Measurements from ENCODE around the gene KISS1R. TPM values are rescaled to one million over a fixed set of nuclear protein-coding genes. Genes with fewer than 3 reads are reported as not detected.

KISS1R gene
- total RNA-seq, 2 donors from 2014 or later = not detected

DNA sequence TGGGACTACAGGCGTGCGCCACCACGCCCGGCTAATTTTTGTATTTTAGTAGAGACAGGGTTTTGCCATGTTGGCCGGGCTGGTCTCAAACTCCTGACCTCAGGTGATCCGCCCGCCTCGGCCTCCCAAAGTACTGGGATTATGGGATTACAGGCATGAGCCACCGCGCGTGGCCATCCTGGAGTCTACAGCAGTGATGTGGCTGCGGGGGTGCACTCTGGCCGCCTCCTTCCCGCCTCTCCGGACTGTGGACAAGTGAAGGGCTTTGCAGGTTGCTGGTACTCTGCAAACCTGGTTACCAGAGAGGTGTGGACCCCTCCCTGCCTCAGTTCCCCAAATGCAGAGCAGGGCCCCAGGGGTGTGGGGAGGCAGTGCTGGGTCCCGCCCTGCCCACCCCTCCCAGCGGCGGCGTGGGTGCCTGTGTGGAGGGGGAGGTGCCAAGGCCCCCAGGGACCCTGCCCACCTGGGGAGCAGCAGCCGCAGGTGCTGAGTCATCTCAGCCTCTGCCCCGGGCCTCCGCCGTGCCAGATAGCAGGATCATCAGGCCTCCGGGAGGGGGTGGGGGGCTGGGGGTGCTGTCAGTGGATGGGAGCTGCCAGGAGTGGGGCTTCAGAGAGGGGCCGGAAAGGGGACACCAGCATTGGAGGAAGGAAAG lies 31.8 kb downstream of the KISS1R start:
- H3K27ac ChIP-seq = no peak overlapping the region
- 92% methylated on average over 20 of the region's 25 CpGs for WGBS
- H3K4me3 ChIP-seq = no peak overlapping the region
- no peak for TF ChIP-seq POLR2AphosphoS5 (IDR thresholded peaks at IDR 0.05)
- TF ChIP-seq, protein P1, sequence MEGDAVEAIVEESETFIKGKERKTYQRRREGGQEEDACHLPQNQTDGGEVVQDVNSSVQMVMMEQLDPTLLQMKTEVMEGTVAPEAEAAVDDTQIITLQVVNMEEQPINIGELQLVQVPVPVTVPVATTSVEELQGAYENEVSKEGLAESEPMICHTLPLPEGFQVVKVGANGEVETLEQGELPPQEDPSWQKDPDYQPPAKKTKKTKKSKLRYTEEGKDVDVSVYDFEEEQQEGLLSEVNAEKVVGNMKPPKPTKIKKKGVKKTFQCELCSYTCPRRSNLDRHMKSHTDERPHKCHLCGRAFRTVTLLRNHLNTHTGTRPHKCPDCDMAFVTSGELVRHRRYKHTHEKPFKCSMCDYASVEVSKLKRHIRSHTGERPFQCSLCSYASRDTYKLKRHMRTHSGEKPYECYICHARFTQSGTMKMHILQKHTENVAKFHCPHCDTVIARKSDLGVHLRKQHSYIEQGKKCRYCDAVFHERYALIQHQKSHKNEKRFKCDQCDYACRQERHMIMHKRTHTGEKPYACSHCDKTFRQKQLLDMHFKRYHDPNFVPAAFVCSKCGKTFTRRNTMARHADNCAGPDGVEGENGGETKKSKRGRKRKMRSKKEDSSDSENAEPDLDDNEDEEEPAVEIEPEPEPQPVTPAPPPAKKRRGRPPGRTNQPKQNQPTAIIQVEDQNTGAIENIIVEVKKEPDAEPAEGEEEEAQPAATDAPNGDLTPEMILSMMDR (IDR thresholded peaks at IDR 0.05) = no peak
- H3K36me3 ChIP-seq = no peaks in the 10 kb centered on the region
- no peaks in the 10 kb centered on the region for H3K9me3 ChIP-seq
- no peak for DNase-seq (ENCODE audit: low spot score)
- H3K27me3 ChIP-seq (replicated peaks; ENCODE audit: insufficient read depth) = no peaks in the 10 kb centered on the region
- H3K4me1 ChIP-seq (replicated peaks) = peaks cover 8% of the 10 kb centered on the region
- intact Hi-C loops (cut with DNase I) = no loop called here

DNA sequence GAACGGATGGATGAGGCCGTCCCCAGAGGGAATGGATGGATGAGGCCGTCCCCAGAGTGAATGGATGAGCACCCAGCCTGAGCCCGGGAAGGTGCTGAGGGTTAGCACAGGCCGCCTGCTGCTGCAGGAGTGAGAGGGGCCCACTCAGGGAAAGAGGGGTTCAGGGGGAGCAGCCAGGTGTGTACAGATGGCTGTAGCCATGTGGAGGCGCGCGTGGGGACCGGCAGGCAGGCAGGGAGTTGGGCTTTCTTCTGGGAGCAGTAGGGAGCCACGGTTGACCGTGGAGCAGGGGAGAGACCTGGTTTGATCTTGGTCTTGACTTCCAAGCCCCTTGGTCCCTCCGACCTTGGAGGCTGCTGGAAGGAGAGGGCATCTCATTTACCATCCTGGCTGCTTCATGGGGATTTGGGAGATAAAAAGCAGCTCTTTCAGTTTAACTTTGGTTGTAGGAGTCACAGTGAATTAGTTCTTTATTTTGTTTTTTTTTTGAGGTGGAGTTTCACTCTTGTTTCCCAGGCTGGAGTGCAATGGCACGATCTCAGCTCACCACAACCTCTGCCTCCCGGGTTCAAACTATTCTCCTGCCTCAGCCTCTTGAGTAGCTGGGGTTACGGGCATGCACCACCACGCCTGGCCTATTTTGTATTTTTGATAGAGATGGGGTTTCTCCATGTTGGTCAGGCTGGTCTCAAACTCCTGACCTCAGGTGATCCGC lies 33.4 kb downstream of the KISS1R start:
- H3K9me3 ChIP-seq = no peaks in the 10 kb centered on the region
- no peak for DNase-seq (ENCODE audit: low spot score)
- H3K36me3 ChIP-seq = no peaks in the 10 kb centered on the region
- WGBS = 84% methylated on average over 17 of the region's 17 CpGs
- intact Hi-C loops (cut with DNase I) = no loop called here
- peaks cover 8% of the 10 kb centered on the region for H3K4me1 ChIP-seq (replicated peaks)
- TF ChIP-seq, protein P1 (IDR thresholded peaks at IDR 0.05) = no peak
- TF ChIP-seq POLR2AphosphoS5 (IDR thresholded peaks at IDR 0.05) (no peak), POLR2A (IDR thresholded peaks at IDR 0.05) (no peak)
- H3K4me3 ChIP-seq = no peak overlapping the region
- H3K27ac ChIP-seq = no peak overlapping the region
- no peaks in the 10 kb centered on the region for H3K27me3 ChIP-seq (replicated peaks; ENCODE audit: insufficient read depth)

DNA sequence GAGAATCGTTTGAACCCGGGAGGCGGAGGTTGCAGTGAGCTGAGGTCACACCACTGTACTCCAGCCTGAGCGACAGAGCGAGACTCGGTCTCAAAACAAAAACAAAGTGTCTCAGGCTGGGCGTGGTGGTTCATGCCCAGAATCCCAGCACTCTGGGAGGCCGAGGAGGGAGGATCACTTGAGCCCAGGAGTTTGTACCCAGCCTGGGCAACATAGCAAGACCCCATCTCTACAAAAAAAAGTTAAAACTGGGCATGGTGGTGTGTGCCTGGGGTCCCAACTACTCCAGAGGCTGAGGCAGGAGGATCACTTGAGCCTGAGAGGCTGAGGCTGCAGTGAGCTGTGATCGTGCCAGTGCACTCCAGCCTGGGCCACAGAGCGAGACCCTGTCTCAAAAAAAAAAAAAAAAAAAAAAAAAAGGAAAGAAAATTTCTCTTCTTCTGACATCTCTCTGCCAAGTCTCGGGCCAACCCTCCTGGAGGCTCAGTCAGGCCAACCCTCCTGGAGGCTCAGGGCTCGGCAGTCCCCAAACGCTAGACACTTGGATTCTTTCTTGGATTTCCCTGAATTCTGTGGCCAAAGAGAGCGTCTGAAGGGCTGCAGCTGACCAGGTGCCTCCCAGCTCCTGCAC lies 35.0 kb downstream of the KISS1R start:
- peak overlapping the region; percentile 25 to 35 for H3K4me3 ChIP-seq
- 77% methylated on average over 14 of the region's 14 CpGs for WGBS
- peak overlapping the region; percentile 30 to 76 for H3K27ac ChIP-seq
- no peaks in the 10 kb centered on the region for H3K36me3 ChIP-seq
- H3K27me3 ChIP-seq (replicated peaks; ENCODE audit: insufficient read depth) = no peaks in the 10 kb centered on the region
- H3K4me1 ChIP-seq (replicated peaks) = peaks cover 8% of the 10 kb centered on the region
- TF ChIP-seq POLR2A (IDR thresholded peaks at IDR 0.05) (no peak), POLR2AphosphoS5 (IDR thresholded peaks at IDR 0.05) (no peak)
- TF ChIP-seq, protein P1 (IDR thresholded peaks at IDR 0.05) = no peak
- intact Hi-C loops (cut with DNase I) = no loop called here
- DNase-seq (ENCODE audit: low spot score) = no peak
- no peaks in the 10 kb centered on the region for H3K9me3 ChIP-seq

DNA sequence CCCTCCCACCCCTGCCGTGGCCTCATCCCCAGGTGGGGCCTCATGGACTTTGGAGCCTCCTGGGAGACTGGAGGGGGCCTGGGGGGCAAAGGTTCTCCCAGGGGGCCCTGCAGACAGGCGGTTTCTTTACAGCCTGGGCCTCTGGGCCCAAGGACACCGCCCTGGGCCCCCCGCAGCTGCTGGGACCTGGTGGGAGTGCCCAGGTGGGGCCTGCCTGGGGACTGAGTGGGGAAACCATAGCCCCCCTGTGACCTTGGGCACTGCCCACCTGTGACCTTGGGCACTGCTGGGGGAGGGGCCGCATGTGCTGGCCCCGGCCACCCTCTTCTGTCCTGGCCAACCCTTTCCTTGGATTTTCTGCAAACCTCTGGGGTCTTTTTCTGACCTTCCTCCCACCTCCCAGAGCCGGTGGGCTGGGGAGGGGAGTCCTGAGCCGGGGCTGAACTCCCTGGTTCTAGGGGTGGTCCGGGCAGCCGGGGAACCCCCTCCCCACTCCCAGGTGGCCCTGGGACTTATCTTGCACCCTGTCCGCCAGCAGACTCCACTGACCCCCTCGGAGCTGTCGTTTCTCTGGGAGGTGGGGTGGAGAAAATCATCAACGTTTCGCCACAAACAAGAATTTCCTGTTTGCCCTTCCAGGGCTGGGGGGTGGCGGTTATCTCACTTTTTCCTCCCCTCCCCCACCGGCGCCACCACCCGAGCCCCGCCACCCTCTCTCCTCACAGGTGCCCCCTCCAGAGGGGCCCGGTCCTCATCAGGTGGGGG lies 35.7 kb downstream of the KISS1R start:
- 27% methylated on average over 18 of the region's 21 CpGs for WGBS
- Histone ChIP-seq H3K27ac (peak overlapping the region; percentile 30 to 76), H3K36me3 (no peaks in the 10 kb centered on the region), H3K4me3 (peak overlapping the region; percentile 25 to 35), H3K27me3 (replicated peaks; ENCODE audit: insufficient read depth) (no peaks in the 10 kb centered on the region), H3K4me1 (replicated peaks) (peaks cover 8% of the 10 kb centered on the region), H3K9me3 (no peaks in the 10 kb centered on the region)
- intact Hi-C loops (cut with DNase I) = no loop called here
- DNase-seq (ENCODE audit: low spot score) = peak; percentile 27
- TF ChIP-seq POLR2A (IDR thresholded peaks at IDR 0.05) (no peak), POLR2AphosphoS5 (IDR thresholded peaks at IDR 0.05) (no peak)
- TF ChIP-seq, protein P1 (IDR thresholded peaks at IDR 0.05) = no peak
